Neural cell (in vitro differentiated cells): ENCODE measurements around the gene NHS.

Source experiments
- EP300 ChIP-seq: fragments of 450-650 bp; conservative IDR thresholded peaks from 2 replicates; pipeline ENCODE4 v1.6.1; 2014; ENCODE audit warnings: antibody characterized with exemption, mild to moderate bottlenecking, moderate library complexity; ENCODE audit not compliant: poor library complexity, severe bottlenecking
- EZH2 ChIP-seq: fragments of 200-600, 300-800 bp; shearing (Covaris generic), sonication (generic); IDR thresholded peaks from 2 replicates; pipeline ENCODE4 v1.6.1; 2014; ENCODE audit warnings: antibody characterized with exemption, low read length, borderline replicate concordance, mild to moderate bottlenecking; ENCODE audit not compliant: insufficient read depth, poor library complexity, severe bottlenecking
- MXI1 ChIP-seq: fragments of 450-650 bp; conservative IDR thresholded peaks from 2 replicates; pipeline ENCODE4 v1.6.1; 2014; ENCODE audit warnings: antibody characterized with exemption, mild to moderate bottlenecking; ENCODE audit not compliant: poor library complexity, severe bottlenecking
- POLR2AphosphoS5 ChIP-seq: IDR thresholded peaks from 2 replicates; pipeline ENCODE4 v1.6.1; 2012
- RAD21 ChIP-seq: fragments of 450-650 bp; conservative IDR thresholded peaks from 2 replicates; pipeline ENCODE4 v1.6.1; 2014; ENCODE audit warnings: antibody characterized with exemption, mild to moderate bottlenecking, moderate library complexity
- SMC3 ChIP-seq: fragments of 450-650 bp; conservative IDR thresholded peaks from 2 replicates; pipeline ENCODE4 v1.6.1; 2014; ENCODE audit warnings: antibody characterized with exemption, mild to moderate bottlenecking, moderate library complexity; ENCODE audit not compliant: poor library complexity
- TAF1 ChIP-seq: IDR thresholded peaks from 2 replicates; pipeline ENCODE4 v1.6.1; 2012; ENCODE audit warnings: low read depth
- TF ChIP-seq, protein P1 (sequence below): fragments of 450-650 bp; IDR thresholded peaks from 2 replicates; pipeline ENCODE4 v1.5.1; 2014; ENCODE audit warnings: antibody characterized with exemption, mild to moderate bottlenecking, moderate library complexity; ENCODE audit not compliant: poor library complexity, severe bottlenecking
- TF ChIP-seq, protein P2 (sequence below): IDR thresholded peaks from 2 replicates; pipeline ENCODE4 v1.6.1; 2012; ENCODE audit warnings: borderline replicate concordance

DNA sequence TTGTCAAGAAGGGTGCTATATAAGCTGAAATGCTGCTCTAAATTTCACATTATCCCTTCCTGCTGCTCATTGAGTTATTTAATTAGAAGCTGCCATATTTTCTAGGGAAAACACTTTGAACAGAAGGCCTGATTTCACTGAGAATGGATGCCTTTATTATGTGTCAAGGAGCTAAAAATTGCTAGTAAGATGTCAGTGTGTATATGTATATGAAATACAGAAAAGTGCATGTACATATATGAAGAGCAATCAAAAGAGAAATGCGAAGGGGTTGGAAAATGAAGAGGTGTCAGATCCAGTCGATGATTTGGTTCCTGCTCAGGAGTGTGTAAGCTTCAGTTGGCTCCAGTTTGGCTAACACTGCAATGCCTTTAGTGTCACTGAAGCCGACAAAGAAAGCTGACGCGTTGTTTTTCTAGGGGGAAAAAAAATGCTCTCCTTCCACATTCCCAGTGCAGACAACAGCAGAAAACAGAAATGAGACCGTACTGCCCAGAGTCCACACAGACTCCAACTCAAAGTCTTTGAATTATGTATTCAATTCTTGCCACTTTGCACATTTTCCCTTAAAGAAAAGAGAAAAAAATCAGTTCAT lies 154.2 kb downstream of the NHS start:
- TF ChIP-seq EP300 (no peak), SMC3 (no peak), EZH2 (no peak), POLR2AphosphoS5 (no peak), MXI1 (no peak), TAF1 (no peak), RAD21 (no peak)
- TF ChIP-seq, protein P1, sequence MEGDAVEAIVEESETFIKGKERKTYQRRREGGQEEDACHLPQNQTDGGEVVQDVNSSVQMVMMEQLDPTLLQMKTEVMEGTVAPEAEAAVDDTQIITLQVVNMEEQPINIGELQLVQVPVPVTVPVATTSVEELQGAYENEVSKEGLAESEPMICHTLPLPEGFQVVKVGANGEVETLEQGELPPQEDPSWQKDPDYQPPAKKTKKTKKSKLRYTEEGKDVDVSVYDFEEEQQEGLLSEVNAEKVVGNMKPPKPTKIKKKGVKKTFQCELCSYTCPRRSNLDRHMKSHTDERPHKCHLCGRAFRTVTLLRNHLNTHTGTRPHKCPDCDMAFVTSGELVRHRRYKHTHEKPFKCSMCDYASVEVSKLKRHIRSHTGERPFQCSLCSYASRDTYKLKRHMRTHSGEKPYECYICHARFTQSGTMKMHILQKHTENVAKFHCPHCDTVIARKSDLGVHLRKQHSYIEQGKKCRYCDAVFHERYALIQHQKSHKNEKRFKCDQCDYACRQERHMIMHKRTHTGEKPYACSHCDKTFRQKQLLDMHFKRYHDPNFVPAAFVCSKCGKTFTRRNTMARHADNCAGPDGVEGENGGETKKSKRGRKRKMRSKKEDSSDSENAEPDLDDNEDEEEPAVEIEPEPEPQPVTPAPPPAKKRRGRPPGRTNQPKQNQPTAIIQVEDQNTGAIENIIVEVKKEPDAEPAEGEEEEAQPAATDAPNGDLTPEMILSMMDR, result no peak
- TF ChIP-seq, protein P2, sequence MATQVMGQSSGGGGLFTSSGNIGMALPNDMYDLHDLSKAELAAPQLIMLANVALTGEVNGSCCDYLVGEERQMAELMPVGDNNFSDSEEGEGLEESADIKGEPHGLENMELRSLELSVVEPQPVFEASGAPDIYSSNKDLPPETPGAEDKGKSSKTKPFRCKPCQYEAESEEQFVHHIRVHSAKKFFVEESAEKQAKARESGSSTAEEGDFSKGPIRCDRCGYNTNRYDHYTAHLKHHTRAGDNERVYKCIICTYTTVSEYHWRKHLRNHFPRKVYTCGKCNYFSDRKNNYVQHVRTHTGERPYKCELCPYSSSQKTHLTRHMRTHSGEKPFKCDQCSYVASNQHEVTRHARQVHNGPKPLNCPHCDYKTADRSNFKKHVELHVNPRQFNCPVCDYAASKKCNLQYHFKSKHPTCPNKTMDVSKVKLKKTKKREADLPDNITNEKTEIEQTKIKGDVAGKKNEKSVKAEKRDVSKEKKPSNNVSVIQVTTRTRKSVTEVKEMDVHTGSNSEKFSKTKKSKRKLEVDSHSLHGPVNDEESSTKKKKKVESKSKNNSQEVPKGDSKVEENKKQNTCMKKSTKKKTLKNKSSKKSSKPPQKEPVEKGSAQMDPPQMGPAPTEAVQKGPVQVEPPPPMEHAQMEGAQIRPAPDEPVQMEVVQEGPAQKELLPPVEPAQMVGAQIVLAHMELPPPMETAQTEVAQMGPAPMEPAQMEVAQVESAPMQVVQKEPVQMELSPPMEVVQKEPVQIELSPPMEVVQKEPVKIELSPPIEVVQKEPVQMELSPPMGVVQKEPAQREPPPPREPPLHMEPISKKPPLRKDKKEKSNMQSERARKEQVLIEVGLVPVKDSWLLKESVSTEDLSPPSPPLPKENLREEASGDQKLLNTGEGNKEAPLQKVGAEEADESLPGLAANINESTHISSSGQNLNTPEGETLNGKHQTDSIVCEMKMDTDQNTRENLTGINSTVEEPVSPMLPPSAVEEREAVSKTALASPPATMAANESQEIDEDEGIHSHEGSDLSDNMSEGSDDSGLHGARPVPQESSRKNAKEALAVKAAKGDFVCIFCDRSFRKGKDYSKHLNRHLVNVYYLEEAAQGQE, result no peak
